T-cell (primary cell): ENCODE data around the gene SAT1. TPM values are rescaled to one million over a fixed set of nuclear protein-coding genes. Genes with fewer than 3 reads are reported as not detected.

Experiments
- ATAC-seq, 4 experiments: fragments of 200-7000 bp in 3 of 4; fragments of 150-1000 bp in 1 of 4; cut with Tn5 transposase; replicated peaks in 1 of 4; 1 replicate in 3 of 4; 2 replicates in 1 of 4; pipeline ENCODE4 v1.10.0; 2021; ENCODE audit warnings: moderate library complexity in 3 of 4, mild to moderate bottlenecking in 2 of 4, moderate number of reproducible peaks in 1 of 4
- CTCF ChIA-PET, 2 donors: fragments of 300-600 bp; sonication (Branson Sonifier 250); formaldehyde crosslinking; loops; one replicate each; lab custom pipeline; 2022; ENCODE audit warnings: antibody characterized with exemption in 2 of 2; lab: Charles Lee
- POLR2A ChIA-PET, 2 donors: fragments of 300-600 bp; sonication (Branson Sonifier 250); formaldehyde crosslinking; loops; one replicate each; lab custom pipeline; 2022; ENCODE audit warnings: antibody characterized with exemption in 2 of 2; lab: Charles Lee
- DNase-seq, 35 experiments: peaks; one replicate each; pipeline versions ENCODE4 v3.0.0 to v3.0.0-alpha.2; 2013 to 2023
- H3K27ac ChIP-seq: one replicate; pipeline ENCODE4 v1.5.1; 2013; ENCODE audit warnings: low read length
- H3K27me3 ChIP-seq, 2 experiments: replicated peaks in 1 of 2; 1 replicate in 1 of 2; 2 replicates in 1 of 2; pipeline versions ENCODE4 v1.6.1 to v1.7.0; 2013; ENCODE audit warnings: low read length in 1 of 2, mixed read lengths in 1 of 2; ENCODE audit not compliant: control insufficient read depth in 2 of 2, insufficient read depth in 2 of 2; ENCODE audit errors: extremely low read depth in 1 of 2
- H3K36me3 ChIP-seq, 2 donors: 1 replicate in 1 of 2; 2 replicates in 1 of 2; pipeline versions ENCODE4 v1.6.1 to v1.7.0; 2013; ENCODE audit warnings: low read length in 1 of 2; ENCODE audit not compliant: control insufficient read depth in 2 of 2, insufficient read depth in 1 of 2; ENCODE audit errors: extremely low read depth in 1 of 2
- H3K4me1 ChIP-seq, 2 experiments: 1 replicate in 1 of 2; 2 replicates in 1 of 2; pipeline versions ENCODE4 v1.6.1 to v1.7.0; 2013; ENCODE audit warnings: low read length in 2 of 2, mixed read lengths in 1 of 2; ENCODE audit not compliant: insufficient read depth in 2 of 2, control insufficient read depth in 1 of 2; ENCODE audit errors: extremely low read depth in 1 of 2
- H3K4me3 ChIP-seq, 2 donors: 1 replicate in 1 of 2; 2 replicates in 1 of 2; pipeline versions ENCODE4 v1.5.1 to v1.7.0; 2013; ENCODE audit warnings: mild to moderate bottlenecking in 2 of 2, low read length in 1 of 2, moderate library complexity in 1 of 2; ENCODE audit not compliant: control insufficient read depth in 1 of 2; ENCODE audit errors: extremely low read depth in 1 of 2
- H3K9me3 ChIP-seq: 2 replicates; pipeline ENCODE4 v1.7.0; 2013
- H3K27ac Mint-ChIP-seq, 2 donors: one replicate each; pipeline ENCODE4 v1.8.0; 2020 to 2021; ENCODE audit warnings: mild to moderate bottlenecking in 2 of 2, mixed read lengths in 2 of 2
- H3K27me3 Mint-ChIP-seq, 2 donors: one replicate each; pipeline ENCODE4 v1.8.0; 2021 to 2022; ENCODE audit warnings: mixed read lengths in 2 of 2
- H3K36me3 Mint-ChIP-seq: one replicate; pipeline ENCODE4 v1.8.0; 2021; ENCODE audit warnings: mixed read lengths
- H3K4me1 Mint-ChIP-seq, 3 donors: one replicate each; pipeline ENCODE4 v1.8.0; 2020 to 2022; ENCODE audit warnings: mixed read lengths in 3 of 3, mild to moderate bottlenecking in 1 of 3
- H3K4me3 Mint-ChIP-seq, 3 donors: one replicate each; pipeline ENCODE4 v1.8.0; 2020 to 2022; ENCODE audit warnings: mild to moderate bottlenecking in 3 of 3, mixed read lengths in 3 of 3, moderate library complexity in 3 of 3
- H3K9me3 Mint-ChIP-seq, 3 donors: one replicate each; pipeline ENCODE4 v1.8.0; 2020 to 2022; ENCODE audit warnings: mixed read lengths in 3 of 3
- WGBS: methylation state at CpG from one replicate; pipeline ENCODE4 v1.1.5; 2013; ENCODE audit warnings: missing lambda C conversion rate; ENCODE audit not compliant: insufficient coverage; 5-methylcytosine and 5-hydroxymethylcytosine counted together
- total RNA-seq, 35 experiments: library from RNA in 6 of 35; stranded (reverse) in 6 of 35; fragments of 120-200 nt in 1 of 35; gene quantifications; one replicate each; pipeline versions ENCODE4 v1.2.1 to v1.2.4 and lab custom pipeline; 2013 to 2026

SAT1 gene
- total RNA-seq, 5 donors from 2014 or later (not counting 1 experiment from before 2014, with no cell fraction given), result 89.6 to 258 (median 94.4) TPM

DNA sequence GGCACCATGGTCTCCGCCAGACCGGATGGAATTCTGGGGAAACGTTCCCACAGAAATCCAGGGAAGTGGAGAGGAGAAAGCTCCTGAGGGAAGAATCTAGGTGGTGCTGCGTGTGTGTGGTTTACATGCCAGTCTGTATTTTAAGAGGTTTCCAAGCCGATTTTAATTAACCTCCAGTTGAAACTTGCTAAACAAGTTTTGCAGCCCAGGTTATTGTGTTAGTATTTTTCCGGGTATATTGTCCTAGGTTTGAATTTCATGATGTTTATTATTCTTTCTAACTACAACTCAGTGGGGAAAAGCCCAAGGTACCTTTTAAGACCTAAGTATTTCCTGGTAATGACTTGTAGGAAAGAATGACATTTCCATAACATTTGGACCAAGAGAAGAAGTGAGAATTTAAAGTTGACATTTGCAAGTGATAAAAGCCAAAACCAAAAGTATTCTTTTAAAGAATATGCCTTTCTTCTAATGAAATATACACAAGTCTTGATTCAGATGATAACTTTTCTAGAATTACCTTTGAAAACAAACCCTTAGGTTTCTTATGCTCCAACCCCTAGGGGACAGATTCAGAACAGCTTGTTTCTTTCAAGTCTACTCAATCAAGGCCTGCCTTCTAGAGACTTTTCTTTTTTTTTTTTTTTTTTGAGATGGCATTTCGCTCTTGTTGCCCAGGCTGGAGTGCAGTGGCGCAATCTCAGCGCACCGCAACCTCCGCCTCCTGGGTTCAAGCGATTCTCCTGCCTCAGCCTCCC, 14.6 kb downstream of the SAT1 start:
- POLR2A ChIA-PET, result interaction anchor here in 1 of 2 donors (0.6 kb wide), 1 partner anchor 110 kb away, joined by 3 read pairs; no protein-coding TSS in a partner anchor

DNA sequence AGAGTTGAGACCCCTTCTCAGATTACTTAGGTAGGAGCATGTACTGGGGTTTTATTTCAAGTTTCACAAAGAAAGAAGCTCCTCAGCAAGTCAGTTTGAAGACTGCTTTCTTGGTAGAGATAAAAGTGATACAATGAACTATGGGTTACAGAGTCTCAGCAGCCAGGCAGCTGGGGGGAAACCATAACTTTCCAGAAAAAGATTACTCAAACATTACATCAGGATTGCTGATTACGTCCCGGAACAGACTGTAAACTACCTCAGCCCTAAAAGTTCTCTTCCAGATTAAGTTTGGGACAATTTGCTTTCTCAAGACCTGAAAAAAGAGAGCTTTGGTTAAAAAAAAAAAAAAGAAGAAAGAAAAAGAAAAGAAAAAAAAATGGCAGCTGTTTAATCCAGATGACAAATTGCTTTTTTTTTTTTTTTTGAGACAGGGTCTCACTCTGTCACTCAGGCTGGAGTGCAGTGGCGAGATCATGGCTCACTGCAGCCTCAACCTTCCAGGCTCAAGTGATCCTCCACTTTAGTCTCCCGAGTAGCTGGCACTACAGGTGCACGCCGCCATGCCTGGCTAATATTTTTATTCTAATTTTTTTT, 16.6 kb downstream of the SAT1 start:
- no peaks in the 10 kb centered on the region for H3K27me3 Mint-ChIP-seq
- ChIA-PET POLR2A (interaction anchor here in 1 of 2 donors (0.6 kb wide), 1 partner anchor 59 kb away, joined by 18 read pairs; no protein-coding TSS in a partner anchor), CTCF (interaction anchor here in 1 of 2 donors (0.9 kb wide), 1 partner anchor 16 kb away, joined by 3 read pairs; the partner anchor contains the start of gene SAT1)

More for the DNA sequence above, 14.6 kb downstream of the SAT1 start:
- Mint-ChIP-seq H3K4me1 (no peaks in the 10 kb centered on the region), H3K9me3 (no peaks in the 10 kb centered on the region), H3K36me3 (no peaks in the 10 kb centered on the region), H3K27me3 (no peaks in the 10 kb centered on the region), H3K4me3 (no peak overlapping the region), H3K27ac (no peak overlapping the region)
- Histone ChIP-seq H3K9me3 (no peaks in the 10 kb centered on the region), H3K4me1 (no peaks in the 10 kb centered on the region), H3K4me3 (no peak overlapping the region), H3K27ac (no peak overlapping the region), H3K36me3 (no peaks in the 10 kb centered on the region), H3K27me3 (no peaks in the 10 kb centered on the region)
- DNase-seq (no peak), ATAC-seq (no peak)
- 93% methylated on average over 4 of the region's 12 CpGs for WGBS
- CTCF ChIA-PET, result interaction anchor here in 1 of 2 donors (0.6 kb wide), 1 partner anchor 16 kb away, joined by 4 read pairs; no protein-coding TSS in a partner anchor

DNA sequence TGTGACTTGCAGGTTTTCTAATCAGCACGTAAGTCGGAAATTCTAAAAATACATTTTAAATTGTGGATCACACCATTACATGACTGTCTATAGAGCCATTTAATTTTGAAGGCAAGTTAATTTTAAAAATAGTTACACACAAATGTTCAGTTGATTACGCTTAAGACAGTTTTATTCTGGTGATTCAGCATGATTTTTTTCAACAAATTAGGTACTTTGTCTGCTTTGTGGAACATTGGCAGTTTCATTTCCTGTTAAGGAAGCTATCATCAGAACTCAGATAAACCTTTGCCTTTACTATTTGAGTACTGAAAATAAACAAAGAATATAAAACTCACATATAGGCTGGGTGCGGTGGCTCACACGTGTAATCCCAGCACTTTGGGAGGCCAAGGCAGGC, 19.5 kb downstream of the SAT1 start:
- Histone ChIP-seq H3K27ac (no peak overlapping the region), H3K4me3 (no peak overlapping the region), H3K27me3 (no peaks in the 10 kb centered on the region), H3K36me3 (no peaks in the 10 kb centered on the region), H3K9me3 (no peaks in the 10 kb centered on the region), H3K4me1 (no peaks in the 10 kb centered on the region)
- ChIA-PET POLR2A (interaction anchor here in 1 of 2 donors (0.5 kb wide), 1 partner anchor 49 kb away, joined by 5 read pairs; no protein-coding TSS in a partner anchor), CTCF (no interaction called here)
- ATAC-seq (no peak), DNase-seq (no peak)
- no peak overlapping the region for H3K27ac Mint-ChIP-seq
- H3K36me3 Mint-ChIP-seq, result no peaks in the 10 kb centered on the region
- peaks cover 0 to 3% of the 10 kb centered on the region in 2 donors for H3K27me3 Mint-ChIP-seq
- peaks cover 0 to 2% (median 0%) of the 10 kb centered on the region in 3 donors for H3K4me1 Mint-ChIP-seq
- WGBS, result no CpG with 5 or more reads among the region's 5 CpGs
- no peaks in the 10 kb centered on the region for H3K9me3 Mint-ChIP-seq
- no peak overlapping the region for H3K4me3 Mint-ChIP-seq

More for the DNA sequence above, 16.6 kb downstream of the SAT1 start:
- H3K9me3 ChIP-seq, result no peaks in the 10 kb centered on the region
- H3K4me3 Mint-ChIP-seq, result no peak overlapping the region
- peaks cover 0 to 2% (median 0%) of the 10 kb centered on the region in 3 donors for H3K4me1 Mint-ChIP-seq
- H3K4me3 ChIP-seq, result no peak overlapping the region
- no peak for DNase-seq
- H3K4me1 ChIP-seq, result no peaks in the 10 kb centered on the region
- no peaks in the 10 kb centered on the region for H3K36me3 Mint-ChIP-seq
- no CpG with 5 or more reads among the region's 6 CpGs for WGBS
- no peak for ATAC-seq
- no peaks in the 10 kb centered on the region for H3K9me3 Mint-ChIP-seq
- H3K27ac Mint-ChIP-seq, result no peak overlapping the region
- H3K36me3 ChIP-seq, result no peaks in the 10 kb centered on the region
- no peaks in the 10 kb centered on the region for H3K27me3 ChIP-seq
- H3K27ac ChIP-seq, result no peak overlapping the region

DNA sequence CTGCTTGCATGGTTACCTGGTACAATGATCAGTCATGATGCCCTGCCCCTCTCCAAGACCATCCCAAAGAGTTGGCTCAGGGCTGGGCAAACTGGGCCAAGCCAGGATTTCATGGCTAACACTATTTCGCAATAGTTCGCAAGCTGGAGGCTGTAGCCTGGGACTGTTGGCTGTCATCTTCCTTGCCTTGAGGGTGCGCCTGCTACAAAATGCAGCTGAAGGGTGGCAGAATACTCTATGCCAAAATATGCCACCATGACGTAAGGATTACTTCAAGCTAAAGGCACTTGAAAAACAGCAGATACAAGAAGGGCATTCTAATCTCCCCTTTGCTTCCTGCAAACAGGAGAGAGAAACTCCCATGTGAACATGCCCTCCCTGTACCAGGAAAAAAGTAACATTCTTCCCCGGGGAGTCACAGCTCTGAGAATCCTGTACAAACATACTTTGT, 21.0 kb downstream of the SAT1 start:
- POLR2A ChIA-PET, result interaction anchor here in 1 of 2 donors (0.6 kb wide), 1 partner anchor 249 kb away, joined by 3 read pairs; no protein-coding TSS in a partner anchor
- WGBS, result 100% methylated on average over 1 of the region's 5 CpGs

DNA sequence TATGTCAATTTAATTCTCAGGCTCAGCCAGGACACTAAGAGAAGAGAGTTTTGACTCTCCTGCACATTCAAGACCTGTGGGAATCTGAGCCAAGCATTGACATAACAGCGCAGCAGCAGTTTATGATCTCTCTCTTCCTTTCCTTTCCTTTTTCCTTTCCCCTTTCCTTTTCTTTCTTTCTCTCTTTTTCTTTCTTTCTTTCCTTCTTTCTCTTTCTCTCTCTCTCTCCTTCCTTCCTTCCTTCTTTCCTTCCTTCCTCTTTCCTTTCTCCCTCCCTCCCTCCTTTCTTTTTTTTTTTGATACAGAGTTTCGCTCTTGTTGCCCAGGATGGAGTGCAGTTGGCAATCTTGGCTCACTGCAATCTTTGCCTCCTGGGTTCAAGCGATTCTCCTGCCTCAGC, 21.6 kb downstream of the SAT1 start:
- Mint-ChIP-seq H3K4me3 (no peak overlapping the region), H3K4me1 (peaks cover 0 to 2% (median 0%) of the 10 kb centered on the region in 3 donors), H3K27me3 (peaks cover 0 to 4% of the 10 kb centered on the region in 2 donors), H3K27ac (no peak overlapping the region), H3K36me3 (no peaks in the 10 kb centered on the region), H3K9me3 (no peaks in the 10 kb centered on the region)
- Histone ChIP-seq H3K4me3 (no peak overlapping the region), H3K36me3 (no peaks in the 10 kb centered on the region), H3K27me3 (no peaks in the 10 kb centered on the region), H3K9me3 (no peaks in the 10 kb centered on the region), H3K4me1 (no peaks in the 10 kb centered on the region), H3K27ac (no peak overlapping the region)
- ChIA-PET POLR2A (interaction anchor here in 1 of 2 donors (0.6 kb wide), 1 partner anchor 249 kb away, joined by 3 read pairs; no protein-coding TSS in a partner anchor), CTCF (no interaction called here)
- WGBS, result no CpG with 5 or more reads among the region's 3 CpGs
- DNase-seq (no peak), ATAC-seq (no peak)

More for the DNA sequence above, 21.0 kb downstream of the SAT1 start:
- Histone ChIP-seq H3K4me1 (no peaks in the 10 kb centered on the region), H3K27ac (no peak overlapping the region), H3K4me3 (no peak overlapping the region), H3K27me3 (no peaks in the 10 kb centered on the region), H3K9me3 (no peaks in the 10 kb centered on the region), H3K36me3 (no peaks in the 10 kb centered on the region)
- no peak overlapping the region for H3K27ac Mint-ChIP-seq
- CTCF ChIA-PET, result no interaction called here
- no peaks in the 10 kb centered on the region for H3K36me3 Mint-ChIP-seq
- ATAC-seq, result no peak
- peaks cover 0 to 2% (median 0%) of the 10 kb centered on the region in 3 donors for H3K4me1 Mint-ChIP-seq
- H3K9me3 Mint-ChIP-seq, result no peaks in the 10 kb centered on the region
- peaks cover 0 to 4% of the 10 kb centered on the region in 2 donors for H3K27me3 Mint-ChIP-seq
- no peak overlapping the region for H3K4me3 Mint-ChIP-seq
- no peak for DNase-seq

DNA sequence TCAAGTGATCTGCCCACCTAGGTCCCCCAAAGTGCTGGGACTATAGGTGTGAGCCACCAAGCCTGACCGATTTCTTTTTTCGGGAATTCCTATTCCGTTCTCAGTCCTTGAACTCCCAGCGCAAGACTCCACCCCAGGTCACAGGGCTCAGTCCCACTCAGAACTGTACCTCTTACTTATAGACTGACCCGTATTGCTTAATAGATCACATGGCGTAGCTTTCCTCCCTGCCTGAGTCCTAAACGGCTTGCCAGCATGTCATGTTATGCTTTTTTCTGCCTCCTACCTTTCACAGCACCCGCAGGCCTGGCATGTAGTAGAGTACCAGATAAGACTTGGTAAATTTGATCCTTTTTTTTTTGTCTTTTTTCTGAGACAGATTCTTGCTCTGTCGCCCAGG, 22.4 kb downstream of the SAT1 start:
- ChIA-PET POLR2A (no interaction called here), CTCF (no interaction called here)
- no peaks in the 10 kb centered on the region for H3K36me3 ChIP-seq
- H3K4me3 ChIP-seq, result no peak overlapping the region
- H3K27ac ChIP-seq, result no peak overlapping the region
- no peaks in the 10 kb centered on the region for H3K9me3 ChIP-seq
- DNase-seq (no peak), ATAC-seq (no peak)
- Mint-ChIP-seq H3K4me3 (no peak overlapping the region), H3K27ac (no peak overlapping the region), H3K9me3 (no peaks in the 10 kb centered on the region), H3K4me1 (peaks cover 0 to 2% (median 0%) of the 10 kb centered on the region in 3 donors), H3K36me3 (no peaks in the 10 kb centered on the region), H3K27me3 (peaks cover 0 to 4% of the 10 kb centered on the region in 2 donors)
- H3K27me3 ChIP-seq, result no peaks in the 10 kb centered on the region
- no peaks in the 10 kb centered on the region for H3K4me1 ChIP-seq
- WGBS, result 80% methylated on average over 1 of the region's 9 CpGs
